SK-N-DZ (cell line): ENCODE data around the gene TTC14. TPM values are rescaled to one million over a fixed set of nuclear protein-coding genes. Genes with fewer than 3 reads are reported as not detected.
"Not testable (repeated sequence)": the region's sequence is repeated elsewhere in the genome, so short reads cannot be mapped to it uniquely, and the experiment has no call there.

Experiments used
- DNase-seq: peaks from one replicate; pipeline ENCODE4 v3.0.0-alpha.2; 2015; ENCODE audit warnings: low spot score
- polyA plus RNA-seq, 2 experiments: library from polyadenylated mRNA; depleted of rRNA; stranded (reverse); fragments of >200 nt; gene quantifications; 2 replicates each; pipeline ENCODE4 v1.2.3, GENCODE V29; 2014

Gene TTC14, protein sequence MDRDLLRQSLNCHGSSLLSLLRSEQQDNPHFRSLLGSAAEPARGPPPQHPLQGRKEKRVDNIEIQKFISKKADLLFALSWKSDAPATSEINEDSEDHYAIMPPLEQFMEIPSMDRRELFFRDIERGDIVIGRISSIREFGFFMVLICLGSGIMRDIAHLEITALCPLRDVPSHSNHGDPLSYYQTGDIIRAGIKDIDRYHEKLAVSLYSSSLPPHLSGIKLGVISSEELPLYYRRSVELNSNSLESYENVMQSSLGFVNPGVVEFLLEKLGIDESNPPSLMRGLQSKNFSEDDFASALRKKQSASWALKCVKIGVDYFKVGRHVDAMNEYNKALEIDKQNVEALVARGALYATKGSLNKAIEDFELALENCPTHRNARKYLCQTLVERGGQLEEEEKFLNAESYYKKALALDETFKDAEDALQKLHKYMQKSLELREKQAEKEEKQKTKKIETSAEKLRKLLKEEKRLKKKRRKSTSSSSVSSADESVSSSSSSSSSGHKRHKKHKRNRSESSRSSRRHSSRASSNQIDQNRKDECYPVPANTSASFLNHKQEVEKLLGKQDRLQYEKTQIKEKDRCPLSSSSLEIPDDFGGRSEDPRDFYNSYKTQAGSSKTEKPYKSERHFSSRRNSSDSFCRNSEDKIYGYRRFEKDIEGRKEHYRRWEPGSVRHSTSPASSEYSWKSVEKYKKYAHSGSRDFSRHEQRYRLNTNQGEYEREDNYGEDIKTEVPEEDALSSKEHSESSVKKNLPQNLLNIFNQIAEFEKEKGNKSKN
- 33.7 and 45.8 TPM in 2 replicates for polyA plus RNA-seq (2014; cell fraction: cytosol; rRNA removed)
- polyA plus RNA-seq (2014; cell fraction: nucleus; rRNA removed), result 262 and 287 TPM in 2 replicates

DNA sequence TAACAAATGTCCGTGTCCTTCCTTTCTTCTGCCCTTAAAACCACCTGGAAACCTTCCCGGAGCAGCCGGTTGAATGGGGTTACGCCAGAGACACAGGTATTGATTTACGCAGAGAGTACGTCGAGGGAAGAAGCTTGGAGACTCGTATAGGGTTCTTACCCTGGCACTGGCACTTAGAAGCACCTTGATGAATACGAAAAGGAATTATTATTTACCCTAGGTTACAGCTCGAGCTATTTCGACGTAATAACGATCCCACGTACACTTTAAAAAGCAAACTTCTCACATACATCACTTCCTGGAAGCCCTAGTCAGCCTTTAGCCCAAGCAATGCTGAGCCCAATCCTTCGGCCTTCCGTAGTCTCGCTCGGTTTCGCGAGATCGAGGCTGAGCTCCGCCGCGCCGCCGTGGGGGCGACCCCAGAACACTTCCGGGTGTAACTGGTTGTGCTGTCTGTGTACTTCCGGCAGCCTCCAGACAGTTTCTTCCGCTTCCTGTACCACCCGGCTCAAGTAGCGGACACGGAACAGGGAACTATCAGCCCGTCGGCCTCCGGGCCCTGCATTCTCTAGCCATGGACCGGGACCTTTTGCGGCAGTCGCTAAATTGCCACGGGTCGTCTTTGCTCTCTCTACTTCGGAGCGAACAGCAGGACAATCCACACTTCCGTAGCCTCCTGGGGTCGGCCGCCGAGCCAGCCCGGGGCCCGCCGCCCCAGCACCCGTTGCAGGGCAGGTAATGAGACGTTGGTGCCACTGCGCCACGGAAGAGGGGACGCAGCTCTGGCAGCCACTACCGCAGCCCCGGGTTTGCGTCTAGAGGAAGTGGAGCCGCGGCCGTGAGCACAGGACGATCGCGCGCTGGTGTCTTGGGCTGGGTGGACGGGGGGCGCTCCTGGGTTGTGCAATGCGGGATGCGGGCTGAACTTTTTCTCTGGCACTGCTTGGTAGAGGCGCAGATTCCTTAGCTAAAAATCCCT, at the start of gene TTC14:
Gene TTC14 (plus strand): TSS at position 476 of the 979 bp plus-strand sequence. CDS start 99 bp downstream, at position 575.
- peak; percentile 97 for DNase-seq

DNA sequence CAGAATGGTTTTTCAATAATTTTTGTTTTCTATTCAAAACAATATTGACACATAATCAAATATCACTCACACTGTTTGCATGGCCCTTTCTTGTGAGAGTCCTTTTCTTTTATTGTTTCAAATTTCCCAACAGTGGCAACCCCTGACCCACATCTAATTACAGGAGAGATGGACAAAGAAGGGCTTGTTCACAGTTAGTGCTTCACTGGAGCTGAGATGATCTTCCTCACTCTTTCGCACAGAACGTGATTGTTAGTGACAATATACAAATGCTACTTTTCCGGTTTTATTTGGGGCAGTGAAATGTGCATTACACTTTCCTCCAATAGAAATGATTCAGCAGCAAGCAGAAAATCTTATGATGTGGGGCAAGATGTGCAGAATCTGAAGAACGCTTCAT, 38.6 kb upstream of the TTC14 start:
- DNase-seq, result no peak

DNA sequence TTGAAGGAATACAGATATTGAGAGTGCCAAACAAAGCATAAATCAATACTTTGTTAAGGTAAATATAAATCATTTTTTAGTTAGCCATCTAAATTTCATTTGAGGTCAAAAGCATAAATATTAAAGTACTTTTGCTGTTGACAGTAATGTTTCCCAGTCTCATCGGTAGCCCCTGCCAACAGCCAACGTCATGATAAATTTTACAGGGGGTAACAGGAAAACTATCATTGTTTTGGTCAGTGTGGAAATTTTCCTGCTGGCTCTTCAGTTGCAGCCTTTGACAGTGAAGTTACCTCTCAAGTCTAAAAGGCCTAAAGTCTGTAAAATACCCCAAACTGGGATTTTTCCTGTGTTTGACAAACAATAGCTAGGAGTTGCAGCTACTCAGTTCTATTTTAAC, 37.3 kb upstream of the TTC14 start:
- DNase-seq, result no peak

DNA sequence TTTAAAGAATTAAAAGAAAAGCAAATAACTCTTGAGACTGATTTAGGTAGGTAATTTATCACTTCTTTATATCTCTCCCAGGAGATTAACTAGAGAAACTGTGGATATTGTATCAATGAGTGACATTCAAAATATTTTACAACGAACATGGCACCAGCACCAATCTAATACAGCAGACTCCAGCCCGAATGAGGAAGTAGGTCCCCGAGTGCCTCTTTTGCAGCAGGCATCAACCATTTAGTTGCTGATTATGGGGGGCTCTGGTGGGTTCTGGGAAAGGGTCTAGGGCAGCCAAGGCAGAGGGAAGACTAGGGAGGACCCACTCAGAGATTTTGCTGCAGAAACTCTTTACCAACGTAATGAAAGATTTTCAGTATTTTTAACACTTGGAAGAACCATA, 31.7 kb upstream of the TTC14 start:
- DNase-seq, result no peak

DNA sequence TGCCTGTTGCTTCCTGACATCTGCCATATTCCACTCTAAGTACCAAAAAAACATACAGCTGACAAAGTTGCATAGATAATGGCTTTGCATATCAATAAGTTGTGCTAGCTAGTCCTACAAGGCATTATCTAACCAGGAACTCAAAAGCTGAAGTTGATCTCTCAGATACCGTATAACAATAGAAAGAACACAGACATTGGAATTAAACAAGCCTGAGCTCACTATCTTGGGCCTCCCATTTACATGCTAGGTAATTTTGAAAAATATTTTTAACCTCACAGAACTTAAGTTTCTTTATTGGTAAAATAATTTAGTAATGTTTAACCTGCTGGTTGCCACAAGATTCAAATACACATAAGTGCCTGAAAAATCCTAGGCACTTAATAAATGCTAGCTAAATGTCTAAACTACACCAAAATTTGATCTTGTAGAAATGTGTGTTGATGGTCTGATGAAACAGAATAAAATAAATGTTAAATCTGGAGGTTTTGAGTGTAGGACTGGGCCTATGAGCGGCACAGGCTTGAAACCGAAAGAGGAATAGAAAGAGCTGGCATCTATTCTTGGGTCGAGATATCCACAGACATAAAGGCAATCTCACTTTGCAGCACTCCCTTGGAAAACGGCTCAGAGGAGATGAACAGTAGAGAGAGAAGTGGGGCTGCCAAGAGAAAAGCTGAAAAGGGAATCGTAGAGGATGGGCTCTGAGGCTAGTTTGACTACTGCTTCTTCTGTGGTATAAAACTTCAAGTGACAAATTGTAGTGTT, 29.9 kb upstream of the TTC14 start:
- no peak for DNase-seq

DNA sequence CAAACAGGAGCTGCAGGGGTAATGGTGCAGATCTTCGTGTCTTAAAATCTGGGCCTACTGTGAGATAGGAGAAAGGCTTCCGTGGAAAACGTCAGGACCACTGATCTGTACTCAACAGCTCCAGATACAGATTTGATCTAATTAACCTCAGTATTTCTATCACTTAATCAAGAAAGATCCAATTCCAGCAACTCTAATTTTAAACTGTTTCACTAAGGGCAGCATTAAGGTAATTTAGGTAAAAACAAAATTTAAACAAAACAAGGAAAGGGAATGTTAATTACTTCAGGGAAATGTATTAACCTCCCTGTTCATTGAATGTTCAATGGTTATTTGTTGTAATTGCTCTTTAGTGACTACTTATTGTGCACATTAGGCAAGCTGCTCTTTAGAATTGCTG, 26.4 kb upstream of the TTC14 start:
- DNase-seq, result peak; percentile 29

DNA sequence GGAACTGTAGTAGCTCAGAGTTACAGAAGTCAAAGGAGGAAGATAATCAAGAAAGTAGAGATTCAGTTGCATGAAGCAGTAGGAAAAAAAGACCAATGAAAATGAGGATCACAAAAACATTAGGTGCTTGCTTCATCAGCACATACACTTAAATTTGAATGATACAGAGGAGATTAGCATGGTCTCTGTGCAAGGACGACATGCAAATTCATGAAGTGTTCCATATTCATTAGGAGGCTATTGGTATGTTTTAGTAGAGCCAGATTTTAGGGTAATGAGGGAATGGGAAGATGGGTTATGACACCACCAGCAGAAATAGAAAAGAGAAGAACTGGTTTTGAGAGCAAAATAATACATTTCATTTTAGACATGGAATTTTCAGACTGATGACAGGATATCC, 21.0 kb upstream of the TTC14 start:
- DNase-seq, result no peak

DNA sequence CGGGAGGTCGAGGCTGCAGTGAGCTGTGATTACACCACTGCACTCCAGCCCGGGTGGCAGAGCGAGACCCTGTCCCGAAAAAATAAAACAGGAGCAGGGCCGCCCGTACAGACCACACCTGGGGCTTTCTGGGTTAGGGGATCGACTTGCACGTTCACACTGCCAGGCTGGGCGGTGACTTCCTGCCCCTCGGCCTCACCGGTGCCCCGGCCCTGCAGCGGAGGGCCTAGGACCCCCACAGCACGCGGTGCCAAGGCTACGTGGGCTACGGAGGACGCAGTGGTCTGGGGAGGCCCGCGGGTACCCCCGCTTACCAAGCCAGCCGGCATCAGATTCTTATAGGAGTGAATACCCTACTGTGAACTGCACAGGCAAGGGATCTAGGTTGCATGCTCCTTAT, 11.6 kb upstream of the TTC14 start:
- no peak for DNase-seq

DNA sequence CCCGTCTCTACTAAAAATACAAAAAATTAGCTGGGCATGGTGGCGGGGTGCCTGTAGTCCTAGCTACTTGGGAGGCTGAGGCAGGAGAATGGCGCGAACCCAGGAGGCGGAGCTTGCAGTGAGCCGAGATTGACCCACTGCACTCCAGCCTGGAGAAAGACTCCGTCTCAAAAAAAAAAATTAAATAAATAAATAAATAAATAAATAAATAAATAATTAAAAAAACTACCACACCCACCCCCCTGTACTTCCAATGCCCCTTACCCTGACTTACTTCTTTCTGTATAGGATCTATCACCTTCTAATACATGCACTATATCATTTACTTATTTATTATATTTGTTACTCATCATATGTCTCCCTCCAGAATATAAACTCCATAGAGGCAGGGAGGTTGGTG, 8.3 kb upstream of the TTC14 start:
- DNase-seq, result not testable (repeated sequence)

DNA sequence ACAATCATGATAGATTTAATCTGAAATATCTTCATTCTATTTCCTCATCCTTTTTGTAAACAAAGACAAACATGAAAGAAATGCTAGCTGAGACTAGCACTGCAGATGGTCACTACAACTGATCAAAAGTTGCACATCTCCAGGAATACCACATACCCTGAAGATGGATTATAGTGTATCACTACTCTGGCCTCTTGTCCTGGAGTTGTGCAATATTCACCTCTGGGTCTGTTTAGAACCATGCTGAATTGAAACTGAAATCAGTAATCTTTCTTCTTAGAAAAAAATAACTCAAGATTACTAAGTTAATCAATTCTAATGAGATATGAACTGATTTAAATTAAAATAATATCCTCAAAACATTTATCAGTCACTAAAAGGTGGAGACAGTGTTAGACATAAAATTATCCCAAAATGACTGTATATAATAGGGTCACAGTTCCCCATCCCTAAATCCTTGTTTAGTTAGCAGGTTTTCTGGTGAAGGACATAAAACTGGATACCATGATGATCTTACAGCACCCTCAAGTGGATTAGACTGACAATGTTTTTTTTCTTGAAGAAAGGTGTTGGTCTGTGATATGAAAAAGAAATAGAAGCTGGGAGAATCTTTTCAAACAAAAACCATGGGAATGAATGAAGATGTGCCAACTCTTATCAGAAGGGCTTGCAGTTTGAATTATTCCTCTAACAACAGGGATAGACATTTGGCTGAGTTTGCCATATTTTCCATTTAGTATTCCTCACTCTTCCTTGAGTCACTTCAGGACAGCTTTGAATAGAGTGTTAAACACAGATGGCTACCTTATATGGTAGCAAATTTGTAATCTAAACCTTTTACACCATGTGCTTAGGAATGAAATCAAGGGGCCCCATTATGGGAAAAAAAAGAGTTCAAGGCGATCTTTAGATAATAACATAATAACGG, 7.1 kb upstream of the TTC14 start:
- DNase-seq, result peak; percentile 78

DNA sequence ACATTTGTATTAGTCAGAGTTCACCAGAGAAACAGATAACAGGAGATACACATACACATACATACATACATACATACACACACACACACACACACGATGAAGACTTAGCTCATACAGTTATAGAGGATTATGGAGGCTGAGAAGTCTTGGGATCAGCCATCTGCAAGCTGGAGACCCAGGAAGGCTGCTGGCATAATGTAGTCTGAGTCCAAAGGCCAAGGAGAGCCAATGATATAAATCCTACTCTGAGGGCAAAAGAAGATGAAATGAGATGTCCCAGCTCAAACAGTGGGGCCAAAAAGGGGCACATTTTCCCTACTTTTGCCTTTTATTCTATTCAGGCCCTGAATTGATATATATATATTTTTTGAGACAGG, 6.4 kb upstream of the TTC14 start:
- no peak for DNase-seq

DNA sequence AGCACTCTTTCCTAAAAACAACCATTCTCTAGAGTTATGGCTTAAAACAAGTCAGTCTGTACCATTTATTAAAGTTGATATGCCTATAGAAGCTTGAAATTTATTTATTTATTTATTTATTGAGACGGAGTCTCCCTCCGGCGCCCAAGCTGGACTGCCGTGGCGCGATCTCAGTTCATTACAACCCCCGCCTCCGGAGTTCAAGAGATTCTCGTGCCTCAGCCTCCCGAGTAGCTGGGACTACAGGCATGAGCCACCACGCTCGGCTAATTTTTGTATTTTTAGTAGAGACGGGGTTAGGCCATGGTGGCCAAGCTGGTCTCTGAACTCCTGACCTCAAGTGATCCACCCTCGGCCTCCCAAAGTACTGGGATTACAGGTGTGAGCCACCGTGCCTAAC, 1.5 kb upstream of the TTC14 start:
- DNase-seq, result no peak

DNA sequence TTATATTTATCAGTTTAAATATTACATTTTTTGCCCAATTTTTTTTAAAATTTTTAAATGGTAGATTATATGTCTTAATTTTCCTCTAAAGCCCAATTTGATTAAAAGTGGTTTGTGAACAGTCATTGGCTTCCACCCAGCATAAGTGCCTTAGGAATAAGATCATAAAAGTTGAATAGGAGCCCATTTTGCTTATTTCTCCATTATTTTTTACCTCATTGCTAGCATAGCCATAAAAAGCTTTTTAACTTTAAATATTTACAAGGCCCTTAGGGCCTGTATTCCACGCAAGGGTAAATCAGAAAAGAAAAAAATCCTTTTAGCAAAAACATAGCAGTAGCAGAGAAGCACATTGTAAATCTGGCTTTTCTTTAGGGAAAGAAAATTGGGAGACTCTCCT, 9.0 kb downstream of the TTC14 start:
- no peak for DNase-seq

DNA sequence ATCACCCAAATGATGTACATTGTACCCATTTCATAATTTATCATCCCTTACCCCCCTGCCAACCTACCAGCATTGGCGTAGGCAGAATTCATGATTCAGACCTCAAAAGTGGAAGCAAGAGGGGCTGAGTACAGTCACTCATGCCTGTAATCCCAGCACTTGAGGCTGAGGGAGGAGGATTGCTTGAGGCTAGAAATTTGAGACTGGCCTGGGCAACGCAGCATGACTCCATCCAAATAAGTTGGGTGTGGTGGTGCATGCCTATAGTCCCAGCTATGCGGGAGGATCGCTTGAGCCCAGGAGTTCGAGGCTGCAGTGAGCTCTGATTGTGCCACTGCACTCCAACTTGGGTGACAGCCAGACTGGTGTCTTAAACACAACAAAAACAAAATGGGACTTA, 10.4 kb downstream of the TTC14 start:
- DNase-seq, result no peak

DNA sequence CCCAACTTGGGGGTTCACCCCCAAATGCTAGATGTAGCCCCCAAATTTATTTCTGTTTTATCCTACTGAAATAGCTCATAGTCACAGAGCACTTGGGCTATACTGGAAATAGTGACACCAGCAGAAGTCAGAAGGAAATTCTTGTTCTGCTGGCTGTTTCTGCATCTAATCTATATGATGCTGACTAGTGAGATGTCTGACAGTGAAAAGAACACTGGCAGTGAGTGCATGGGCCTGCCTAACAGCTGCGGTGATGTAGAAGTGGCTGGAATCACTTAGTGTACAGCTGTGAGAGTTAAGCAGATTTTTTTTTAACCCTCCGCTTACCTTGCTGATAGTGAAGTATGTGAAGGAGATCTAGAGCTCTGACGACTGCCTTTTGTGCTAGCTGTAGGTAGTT, 14.0 kb downstream of the TTC14 start:
- DNase-seq, result peak; percentile 51

DNA sequence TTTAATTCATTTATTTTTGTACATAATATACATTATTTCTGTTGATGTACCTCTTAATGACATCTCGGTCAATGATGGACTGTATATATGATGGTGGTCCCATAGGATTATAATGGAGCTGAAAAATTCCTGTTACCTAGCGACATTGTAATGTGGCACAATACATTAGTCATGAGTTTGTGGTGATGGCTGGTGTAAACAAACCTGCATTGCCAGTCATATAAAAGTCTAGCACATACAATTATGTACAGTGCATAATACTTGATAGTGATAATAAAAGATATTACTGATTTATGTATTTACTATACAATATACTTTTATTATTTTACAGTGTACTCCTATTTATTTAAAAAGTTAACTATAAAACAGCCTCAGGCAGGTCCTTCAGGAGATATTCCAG, 15.1 kb downstream of the TTC14 start:
- no peak for DNase-seq

DNA sequence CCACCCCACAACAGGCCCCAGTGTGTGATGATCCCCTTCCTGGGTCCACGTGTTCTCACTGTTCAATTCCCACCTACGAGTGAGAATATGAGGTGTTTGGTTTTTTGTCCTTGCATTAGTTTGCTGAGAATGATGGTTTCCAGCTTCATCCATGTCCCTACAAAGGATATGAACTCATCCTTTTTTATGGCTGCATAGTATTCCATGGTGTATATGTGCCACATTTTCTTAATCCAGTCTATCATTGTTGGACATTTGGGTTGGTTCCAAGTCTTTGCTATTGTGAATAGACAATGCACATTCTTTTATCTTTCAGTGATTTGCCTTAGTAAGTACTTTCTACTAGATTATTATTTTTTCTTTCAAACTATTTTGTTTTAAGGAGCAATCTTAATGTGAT, 16.6 kb downstream of the TTC14 start:
- DNase-seq, result not testable (repeated sequence)

DNA sequence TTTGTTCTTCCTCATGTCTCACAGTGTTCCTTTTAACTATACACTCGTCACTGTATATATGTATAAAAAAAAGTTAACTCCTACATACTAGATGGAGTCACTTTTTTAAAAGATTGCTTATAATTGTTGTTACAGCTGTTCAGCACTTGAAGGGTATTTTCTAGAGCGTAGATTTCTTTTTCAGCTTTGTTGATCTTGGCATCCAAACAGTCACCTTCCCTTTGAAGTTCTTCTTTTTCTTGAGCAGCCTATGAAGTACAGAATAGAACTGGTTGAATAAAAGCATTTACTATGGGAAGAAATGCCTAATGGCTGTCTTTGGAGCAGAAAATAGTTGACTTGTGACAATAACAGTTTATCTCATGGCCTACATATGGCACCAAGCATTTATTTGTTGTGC, 17.8 kb downstream of the TTC14 start:
- DNase-seq, result no peak

DNA sequence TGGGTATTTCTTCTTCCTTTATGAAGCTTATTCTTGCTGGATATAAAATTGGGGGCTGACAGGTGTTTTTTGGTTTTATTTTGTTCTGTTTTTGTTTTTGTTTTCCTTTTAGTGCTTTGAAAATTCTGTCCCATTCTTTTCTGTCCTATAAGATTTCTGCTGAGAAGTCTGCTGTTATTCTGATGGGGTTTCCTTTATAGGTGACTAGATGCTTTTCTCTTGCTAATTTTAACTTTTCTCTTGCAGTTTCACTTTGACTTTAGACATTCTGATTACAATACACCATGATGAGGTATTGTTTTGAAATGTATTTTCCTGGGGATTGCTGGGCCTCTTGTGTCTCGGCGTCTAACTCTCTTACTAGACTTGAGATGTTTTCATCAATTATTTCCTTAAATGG, 22.8 kb downstream of the TTC14 start:
- DNase-seq, result no peak

DNA sequence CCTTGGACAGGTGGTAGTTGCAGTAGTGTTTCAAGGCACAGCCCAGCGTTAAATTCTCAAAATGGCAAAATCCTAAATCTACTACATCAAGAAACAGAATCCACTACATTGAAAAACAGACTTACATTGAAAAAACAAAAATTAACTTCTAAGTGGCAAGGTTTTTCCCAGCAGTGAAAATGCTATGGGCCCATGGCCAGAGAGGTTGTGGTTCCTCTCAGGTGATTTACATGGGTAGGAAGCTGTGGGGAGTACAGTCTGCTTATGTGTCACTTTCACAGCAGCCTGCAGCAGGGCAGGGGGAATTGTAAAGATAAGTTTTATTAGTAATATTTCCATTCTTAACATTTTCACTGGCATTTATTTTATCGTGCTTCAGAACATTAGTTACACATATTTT, 24.9 kb downstream of the TTC14 start:
- DNase-seq, result no peak
